Measurements from ENCODE around the gene ARPP19.
"Not testable (repeated sequence)": the region's sequence is repeated elsewhere in the genome, so short reads cannot be mapped to it uniquely, and the experiment has no call there.

ARPP19 gene, protein sequence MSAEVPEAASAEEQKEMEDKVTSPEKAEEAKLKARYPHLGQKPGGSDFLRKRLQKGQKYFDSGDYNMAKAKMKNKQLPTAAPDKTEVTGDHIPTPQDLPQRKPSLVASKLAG

DNA sequence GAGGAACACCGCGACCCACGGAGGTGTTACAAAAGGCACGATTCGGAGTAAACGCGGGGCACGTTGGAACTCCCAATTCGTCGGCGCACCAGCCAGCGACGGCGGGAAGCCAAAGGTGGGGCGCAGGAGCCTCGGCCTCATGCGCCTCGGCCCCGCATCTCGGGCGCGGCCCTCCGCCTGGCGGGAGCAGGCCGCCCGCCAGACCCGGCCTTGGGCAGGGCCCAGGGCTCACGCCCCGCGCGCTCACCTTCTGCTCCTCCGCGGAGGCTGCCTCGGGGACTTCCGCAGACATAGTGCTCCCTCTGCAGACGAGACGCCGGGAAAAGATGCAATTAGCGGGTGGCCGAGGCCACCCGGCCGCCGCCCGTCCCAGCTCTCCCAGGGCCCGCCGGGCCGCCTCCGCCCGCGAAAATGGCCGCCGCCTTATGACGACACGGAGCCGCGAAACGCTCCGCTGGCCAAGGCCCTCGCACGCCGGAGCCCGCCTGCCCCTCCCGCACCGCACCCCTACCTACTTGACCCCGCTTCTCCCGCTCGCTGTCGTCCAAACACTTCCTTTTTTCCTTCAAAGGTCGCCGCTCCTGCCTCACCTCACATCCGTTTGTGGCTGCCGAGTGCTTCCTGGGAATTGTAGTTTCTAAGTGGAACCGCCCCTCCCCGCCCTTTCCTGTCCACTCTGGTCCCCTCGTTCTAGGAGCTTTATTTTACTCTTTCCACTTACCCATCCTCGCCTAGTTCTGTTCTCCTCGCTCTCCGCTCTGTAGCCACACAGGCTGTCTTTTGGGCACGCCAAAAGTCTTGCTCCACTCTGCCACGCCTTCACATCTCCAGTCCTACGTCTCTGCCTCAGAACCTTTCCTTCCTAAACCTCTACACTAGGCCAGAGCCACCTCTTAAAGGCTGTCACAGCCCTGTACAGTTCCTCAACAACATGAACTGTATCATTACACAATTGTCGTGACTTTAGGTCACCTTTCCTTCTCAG, at the start of gene ARPP19:
Gene ARPP19 (minus strand): TSS at position 430 of the 985 bp plus-strand sequence. CDS start 138 bp downstream, at position 292.
- DNase-seq (ENCODE audit: low spot score), result peak; percentile 94

DNA sequence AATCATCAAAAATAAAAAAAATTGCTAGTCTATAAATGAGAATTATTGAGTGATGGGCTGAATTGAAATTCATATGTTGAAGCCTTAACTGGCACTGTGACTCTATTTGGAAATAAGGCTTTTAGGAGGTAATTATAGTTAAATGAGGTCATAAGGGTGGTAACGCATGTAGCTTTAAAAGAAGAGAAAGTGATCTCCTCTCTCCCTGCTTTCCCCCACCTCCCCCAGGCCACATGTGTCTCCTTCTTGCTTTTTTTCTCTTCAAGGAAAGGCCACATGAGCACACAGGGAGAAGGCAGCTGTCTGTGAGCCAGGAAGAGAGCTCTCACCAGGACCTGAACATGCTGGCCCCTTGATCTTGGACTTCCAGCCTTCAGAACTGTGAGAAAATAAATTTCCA, 48.2 kb upstream of the ARPP19 start:
- DNase-seq (ENCODE audit: low spot score), result no peak

DNA sequence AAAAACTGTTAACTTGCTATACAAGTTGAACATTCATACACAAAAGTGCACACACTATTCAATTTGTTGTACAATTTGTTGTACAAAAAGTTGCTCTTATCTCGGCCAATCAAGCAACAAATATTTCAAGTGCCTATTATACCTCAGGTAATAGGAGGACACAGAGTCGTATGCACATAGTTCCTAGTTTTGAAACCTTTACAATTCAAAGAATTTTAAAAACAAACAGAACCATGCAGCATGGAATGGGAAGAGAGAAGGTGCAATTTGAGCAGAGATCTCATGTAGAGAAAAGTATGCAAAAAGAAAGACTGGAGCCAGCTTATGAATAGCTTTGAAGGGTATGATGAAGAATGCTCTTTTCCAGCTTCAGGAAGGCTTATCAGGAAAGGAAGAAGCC, 46.5 kb upstream of the ARPP19 start:
- DNase-seq (ENCODE audit: low spot score), result no peak

DNA sequence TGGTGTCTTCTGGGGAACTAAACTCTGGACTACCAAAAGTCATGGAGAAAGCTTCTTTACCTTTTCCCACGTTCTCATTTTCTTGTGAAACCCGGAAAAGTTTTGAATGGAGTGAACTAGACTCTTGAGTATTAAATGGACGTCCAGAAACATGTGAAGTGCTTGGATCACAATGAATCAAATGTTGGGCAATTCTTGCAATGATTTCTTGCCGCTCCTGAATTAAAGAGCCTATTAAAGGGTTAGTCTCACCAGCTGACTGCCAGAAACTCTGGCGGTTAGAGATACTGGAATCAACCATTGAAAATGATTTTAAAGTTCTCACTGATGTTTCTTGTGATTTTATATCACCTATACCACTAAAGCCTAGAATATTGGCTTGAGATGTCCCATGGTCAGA, 40.8 kb upstream of the ARPP19 start:
- DNase-seq (ENCODE audit: low spot score), result no peak

DNA sequence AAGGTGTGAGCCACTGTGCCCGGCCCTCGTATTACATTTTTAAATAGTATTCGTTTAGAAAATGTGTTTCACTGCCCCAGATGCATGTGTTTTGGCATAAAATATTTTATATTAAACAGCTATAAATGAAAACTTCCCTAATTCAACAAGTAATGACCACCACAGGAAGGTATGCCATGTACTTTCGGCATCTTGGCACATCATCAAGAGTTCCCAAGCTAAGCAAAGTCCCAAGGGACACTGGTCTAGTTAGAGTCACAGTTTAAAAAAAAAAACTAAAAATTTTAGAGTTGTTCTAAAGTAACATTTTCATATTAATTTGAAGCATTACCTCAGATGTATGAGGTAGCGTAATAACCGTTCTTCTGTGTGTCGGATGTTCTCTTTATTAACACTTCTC, 15.6 kb upstream of the ARPP19 start:
- no peak for DNase-seq (ENCODE audit: low spot score)

DNA sequence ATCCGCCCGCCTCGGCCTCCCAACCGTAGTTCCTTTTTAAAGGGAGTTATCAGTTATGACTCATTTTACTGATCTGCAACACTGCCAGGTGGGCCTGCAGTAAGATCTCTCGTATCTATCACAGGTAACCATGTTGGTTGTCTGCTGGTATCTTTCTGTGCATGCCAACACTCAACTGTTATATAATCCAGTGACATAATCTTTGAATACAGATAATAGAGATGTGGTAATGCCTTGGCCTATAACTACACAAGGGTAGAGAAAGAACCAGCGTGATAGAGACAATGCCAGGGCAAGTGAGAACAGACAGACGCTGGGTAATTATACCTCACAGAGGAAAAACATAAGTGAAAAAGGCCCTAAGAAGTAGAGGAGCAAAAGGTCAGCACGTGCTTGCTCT, 11.0 kb upstream of the ARPP19 start:
- DNase-seq (ENCODE audit: low spot score), result no peak

DNA sequence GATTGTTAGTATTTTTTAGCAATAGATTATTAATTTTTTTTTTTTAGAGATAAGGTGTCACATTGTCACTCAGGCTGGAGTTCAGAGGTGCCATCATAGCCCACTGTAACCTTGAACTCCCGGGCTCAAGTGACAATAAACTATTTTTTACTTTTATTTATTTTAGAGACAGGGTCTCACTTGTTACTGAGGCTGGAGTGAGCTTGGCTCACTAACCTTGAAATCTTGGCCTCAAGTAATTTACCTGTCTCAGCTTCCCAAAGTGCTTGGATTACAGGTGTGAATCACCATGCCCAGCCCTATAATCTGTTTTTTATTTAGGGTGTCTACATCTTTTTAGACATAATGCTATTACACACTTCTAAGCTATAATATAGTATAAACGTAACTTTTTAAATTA, 7.9 kb upstream of the ARPP19 start:
- no peak for DNase-seq (ENCODE audit: low spot score)

DNA sequence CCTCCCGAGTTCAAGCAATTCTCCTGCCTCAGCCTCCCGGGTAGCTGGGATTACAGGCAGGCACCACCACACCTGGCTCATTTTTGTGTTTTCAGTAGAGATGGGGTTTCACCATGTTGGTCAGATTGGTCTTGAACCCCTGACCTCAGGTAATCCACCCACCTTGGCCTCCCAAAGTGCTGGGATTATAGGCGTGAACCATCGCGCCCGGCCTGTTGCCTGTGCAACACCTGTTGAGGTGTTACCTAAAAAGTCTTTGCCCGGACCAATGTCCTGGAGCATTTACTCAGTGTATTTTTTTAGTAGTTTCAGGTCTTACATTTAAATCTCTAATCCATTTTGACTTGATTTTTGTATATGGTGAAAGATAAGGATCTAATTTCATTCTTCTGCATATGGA, 6.7 kb upstream of the ARPP19 start:
- DNase-seq (ENCODE audit: low spot score), result not testable (repeated sequence)

DNA sequence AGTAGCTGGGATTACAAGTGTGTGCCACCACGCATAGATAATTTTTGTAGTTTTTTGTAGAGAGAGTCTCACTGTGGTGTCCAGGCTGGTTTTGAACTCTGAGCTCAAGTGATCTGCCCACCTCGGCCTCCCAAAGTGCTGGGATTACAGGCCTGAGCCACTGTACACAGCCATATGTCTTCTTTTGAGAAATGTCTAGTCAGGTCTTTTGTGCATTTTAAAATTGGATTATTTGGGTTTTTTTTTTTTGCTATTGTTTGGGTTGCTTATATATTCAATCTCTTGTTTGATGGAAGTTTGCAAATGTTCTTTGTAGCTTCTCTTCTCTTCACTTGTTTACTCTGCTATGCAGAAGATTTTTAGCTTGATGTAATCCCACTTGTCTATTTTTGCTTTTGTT, 6.2 kb upstream of the ARPP19 start:
- DNase-seq (ENCODE audit: low spot score), result no peak

DNA sequence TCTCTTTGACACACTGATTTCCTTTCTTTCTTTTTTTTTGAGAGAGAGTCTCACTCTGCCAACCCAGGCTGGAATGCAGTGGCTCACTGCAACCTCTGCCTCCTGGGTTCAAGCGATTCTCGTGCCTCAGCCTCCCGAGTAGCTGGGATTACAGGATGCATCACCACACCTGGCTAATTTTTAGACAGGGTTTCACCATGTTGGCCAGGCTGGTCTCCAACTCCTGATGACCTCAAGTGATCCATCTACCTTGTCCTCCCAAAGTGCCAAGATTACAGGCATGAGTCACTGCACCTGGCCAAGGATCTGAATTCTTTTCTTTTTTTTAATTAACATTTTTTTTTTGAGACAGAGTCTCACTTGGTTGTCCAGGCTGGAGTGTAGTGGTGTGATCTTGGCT, 5.8 kb upstream of the ARPP19 start:
- not testable (repeated sequence) for DNase-seq (ENCODE audit: low spot score)

DNA sequence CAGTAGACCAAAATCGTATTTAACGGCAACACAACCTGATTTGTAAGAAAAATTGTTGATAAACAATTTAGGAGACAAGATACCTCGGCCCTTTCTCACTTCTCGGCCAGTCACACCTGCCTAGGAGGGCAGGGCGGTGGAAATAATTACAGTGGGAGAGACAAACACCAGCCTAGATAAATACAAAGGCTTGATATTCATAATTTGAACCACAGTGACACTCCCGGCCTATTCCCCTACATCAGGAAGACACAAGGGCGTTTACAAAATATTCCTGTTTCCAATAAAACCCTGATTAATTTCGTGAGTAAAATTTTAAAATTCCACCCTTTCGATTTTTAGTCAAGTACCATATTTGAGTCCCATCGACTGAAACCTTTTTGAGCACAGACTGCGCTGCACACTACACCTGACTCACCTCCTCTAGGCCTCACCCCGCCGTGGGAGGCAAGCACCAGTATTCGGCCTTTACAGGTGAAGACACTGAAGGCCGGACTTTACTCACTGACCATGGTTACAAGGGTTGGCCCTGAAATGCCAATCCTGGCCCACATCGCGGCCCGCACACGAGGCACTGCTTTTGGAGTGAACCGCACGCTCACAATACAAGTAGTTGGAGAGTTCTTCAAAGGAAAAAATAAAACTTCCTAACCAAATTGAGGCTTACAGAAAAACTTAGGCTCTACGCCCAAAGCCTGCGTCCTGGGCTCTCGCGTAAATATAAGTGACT, 794 bp downstream of the ARPP19 start:
- peak; percentile 68 for DNase-seq (ENCODE audit: low spot score)

DNA sequence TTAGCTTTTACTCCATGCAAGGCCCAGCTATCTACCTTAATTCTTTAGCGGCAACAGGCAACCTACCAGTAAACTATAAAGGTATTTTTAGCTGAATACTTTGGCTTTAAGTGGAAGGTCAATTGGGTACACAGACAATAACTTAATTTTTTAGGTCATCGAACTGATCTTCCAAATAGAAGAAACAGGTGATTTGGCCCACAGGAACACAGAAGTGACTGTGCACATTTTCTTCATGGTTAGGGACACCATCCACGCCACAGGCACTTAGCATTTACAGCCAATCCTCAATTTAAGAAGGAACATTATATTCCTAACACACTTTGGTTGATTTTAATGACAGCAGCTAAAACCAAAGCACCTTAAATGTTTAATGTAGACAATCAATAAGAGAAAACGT, 1.9 kb downstream of the ARPP19 start:
- DNase-seq (ENCODE audit: low spot score), result no peak

DNA sequence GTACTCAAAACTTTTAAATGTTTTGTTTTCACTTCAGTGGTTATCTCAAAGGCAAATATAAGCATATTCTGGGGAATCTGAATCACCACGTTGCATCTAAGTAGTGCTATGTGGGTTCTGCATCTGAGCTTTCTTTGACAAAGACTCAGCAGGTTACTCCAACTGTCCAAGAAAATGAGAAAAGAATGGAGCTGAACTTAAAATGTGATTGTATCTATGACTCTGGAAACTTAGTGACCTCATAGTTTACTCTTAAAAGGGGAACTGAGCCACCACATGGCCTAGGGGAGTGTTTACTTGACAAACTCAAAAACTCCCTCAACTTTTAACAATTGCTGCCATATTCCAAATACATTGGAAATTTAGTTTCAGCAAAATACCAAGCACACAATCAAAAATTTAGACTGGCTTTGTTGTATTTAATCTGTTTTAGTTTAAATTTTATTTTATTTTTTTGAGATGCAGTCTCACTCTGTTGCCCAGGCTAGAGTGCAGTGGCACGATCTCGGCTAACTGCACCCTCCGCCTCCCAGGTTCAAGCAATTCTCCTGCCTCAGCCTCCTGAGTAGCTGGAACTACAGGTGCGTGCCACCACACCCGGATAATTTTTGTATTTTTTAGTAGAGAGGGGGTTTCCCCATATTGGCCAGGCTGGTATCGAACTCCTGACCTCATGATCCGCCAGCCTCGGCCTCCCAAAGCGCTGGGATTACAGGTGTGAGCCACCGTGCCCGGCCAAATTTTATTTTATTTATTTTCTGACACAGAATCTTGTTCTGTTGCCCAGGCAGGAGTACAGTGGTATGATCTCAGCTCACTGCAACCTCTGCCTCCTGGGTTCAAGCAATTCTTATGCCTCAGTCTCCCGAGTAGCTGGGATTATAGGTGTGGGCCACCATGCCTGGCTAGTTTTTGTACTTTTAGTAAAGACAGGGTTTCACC, 3.1 kb downstream of the ARPP19 start:
- DNase-seq (ENCODE audit: low spot score), result peak; percentile 12

DNA sequence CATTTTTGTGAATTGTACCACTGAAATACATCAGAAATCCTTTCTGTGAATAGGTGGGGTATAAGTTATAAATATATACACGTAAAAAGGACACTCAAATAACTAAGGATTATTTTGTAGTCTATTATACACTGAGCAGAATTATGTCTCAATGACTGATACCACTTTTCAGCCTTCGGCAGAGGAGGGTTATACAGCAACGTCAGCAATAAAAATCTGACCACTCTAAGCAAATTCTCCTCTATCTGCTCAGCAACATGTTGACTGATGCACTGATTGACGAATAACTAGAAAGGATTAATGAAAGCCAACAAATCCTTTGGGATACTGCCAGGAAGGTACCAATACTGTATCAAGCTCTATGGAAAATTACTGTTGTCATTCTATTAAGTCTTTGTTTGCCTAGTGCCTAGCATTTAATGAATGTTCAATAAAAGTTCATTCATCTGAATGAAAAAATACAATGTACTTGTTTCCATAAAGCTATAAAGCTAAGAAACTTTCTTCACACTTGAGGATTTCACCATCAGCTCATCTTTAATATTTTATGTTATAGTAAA, 5.2 kb downstream of the ARPP19 start:
- no peak for DNase-seq (ENCODE audit: low spot score)

DNA sequence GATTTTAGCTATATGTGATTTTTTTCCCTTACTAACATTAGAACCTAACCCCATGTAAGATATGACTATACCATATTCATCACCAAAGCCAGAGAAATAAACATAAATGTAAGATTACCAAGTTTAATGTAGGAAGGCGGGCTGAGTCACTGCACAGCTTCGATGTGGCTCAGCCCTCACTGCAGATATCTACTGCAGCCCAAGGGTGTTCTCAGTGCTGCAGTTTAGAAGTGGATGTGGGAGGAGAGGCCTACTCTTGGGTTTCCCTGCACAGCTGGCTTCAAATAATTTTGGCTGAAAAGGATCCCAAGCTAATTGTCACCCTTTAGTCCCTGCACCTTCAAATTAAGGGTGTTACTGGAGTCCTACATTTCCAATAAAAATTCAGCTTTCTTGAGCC, 9.3 kb downstream of the ARPP19 start:
- DNase-seq (ENCODE audit: low spot score), result peak; percentile 13

DNA sequence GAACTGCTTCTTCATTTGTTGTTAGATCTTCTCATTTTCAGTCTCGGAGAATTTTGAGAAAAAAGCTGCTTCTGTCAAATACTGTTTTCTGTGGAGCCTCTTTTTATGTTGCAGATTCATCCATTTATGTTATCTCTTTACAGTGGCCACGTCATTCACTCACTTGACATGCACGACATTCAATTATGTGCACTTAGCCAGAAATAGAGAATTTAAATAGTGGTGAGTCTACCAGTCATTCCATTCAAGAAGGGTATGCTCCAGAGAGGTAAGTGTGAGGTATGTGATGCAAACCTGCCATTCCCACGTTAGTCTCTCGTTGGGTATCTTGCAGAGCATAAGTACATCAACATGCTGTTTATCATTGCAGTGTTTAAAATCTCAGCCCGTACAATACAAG, 9.8 kb downstream of the ARPP19 start:
- no peak for DNase-seq (ENCODE audit: low spot score)

DNA sequence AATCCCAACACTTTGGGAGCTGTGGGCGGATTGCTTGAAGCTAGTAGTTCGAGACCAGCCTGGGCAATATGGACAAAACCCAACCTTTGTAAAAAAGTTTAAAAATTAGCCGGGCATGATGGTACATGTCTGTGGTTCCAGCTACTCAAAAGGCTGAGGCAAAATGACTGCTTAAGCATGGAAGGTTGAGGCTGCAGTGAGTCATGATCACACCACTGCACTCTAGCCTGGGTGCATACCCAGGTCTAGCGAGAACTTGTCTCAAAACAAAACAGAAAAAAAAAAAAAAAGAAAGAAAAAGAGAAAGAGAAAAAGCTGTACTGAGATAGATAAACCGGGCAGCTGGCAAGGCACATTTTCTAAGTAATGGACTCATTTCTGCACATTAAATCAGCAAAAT, 10.6 kb downstream of the ARPP19 start:
- DNase-seq (ENCODE audit: low spot score), result peak; percentile 35

DNA sequence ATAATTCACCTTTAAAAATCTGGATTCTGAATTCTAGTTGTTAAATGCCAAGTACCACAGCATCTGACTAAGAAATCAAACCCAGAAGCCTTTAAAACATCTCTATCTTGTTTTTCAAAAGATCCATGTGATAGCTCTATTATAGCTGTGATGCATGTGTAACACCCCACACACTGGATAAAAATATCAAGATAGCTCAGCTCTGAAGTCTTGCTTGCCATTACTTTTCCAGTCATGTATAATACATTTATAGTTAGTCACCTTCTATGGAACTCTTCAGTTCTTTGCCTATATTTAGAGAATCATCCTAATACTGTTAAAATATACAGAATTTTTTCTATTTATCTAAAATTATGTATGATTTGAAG, 11.6 kb downstream of the ARPP19 start:
- DNase-seq (ENCODE audit: low spot score), result no peak

DNA sequence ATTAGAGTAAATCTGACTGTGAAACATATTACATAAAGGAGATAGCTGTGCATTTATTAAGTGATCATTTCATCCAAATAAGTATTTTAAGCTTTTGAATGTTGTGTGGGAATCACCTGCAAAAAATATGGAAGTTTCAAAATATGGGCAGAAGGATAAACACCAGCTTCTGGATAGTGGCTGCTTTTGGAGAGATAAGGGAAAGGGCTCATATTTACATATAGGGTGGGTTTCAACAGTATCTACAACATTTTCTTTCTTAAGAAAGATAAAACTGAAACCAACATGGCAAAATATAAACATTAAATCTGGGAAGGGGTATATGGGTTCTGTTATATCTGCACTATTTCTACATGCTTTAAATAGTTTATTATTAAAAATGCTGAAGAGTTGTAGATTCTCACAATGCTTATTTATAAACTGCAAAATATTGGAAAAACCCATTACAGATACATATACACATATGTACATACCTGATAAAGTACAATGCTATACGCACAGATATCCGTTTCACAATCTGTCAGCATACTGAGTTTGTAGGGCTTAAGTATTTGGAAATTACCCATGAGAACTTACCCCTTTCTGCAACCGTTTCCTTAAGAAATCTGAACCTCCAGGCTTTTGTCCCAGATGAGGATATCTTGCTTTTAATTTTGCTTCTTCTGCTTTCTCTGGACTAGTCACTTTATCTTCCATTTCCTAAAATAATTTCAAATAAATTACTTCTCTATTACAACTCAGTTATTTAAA, 12.1 kb downstream of the ARPP19 start:
- DNase-seq (ENCODE audit: low spot score), result no peak

DNA sequence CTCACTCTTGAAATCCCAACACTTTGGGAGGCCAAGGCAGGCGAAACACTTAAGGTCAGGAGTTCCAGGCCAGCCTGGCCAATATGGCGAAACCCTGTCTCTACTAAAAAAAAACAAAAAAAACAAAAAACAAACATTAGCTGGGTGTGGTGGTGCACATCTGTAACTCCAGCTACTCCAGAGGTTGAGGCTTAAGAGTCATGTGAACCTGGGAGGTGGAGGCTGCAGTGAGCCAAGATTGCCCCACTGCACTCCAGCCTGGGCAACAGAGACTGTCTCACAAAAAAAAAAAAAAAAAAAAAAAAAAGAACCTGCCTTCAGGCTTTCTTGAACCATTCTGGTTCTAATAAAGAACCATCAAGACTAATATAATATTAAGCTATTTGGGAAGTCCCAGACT, 16.5 kb downstream of the ARPP19 start:
- DNase-seq (ENCODE audit: low spot score), result no peak

DNA sequence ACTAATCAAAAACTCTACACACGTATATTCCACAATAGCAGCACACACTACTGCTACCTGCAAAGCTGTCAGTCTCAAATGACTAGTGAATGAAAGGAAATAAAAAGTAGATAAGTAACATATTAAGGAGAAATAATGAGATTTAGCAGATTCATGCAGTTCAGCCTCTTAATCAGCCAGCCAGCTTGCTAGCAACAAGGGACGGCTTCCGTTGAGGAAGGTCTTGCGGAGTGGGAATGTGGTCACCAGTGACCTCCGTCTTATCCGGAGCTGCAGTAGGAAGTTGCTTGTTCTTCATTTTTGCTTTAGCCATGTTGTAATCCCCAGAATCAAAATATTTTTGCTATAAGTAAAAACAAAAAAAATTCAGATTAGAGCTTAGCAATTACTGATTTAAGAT, 17.1 kb downstream of the ARPP19 start:
- no peak for DNase-seq (ENCODE audit: low spot score)
